Ascending aorta (tissue), 2 donors: ENCODE measurements around the gene MAPK8IP3. TPM values are rescaled to one million over a fixed set of nuclear protein-coding genes. Genes with fewer than 3 reads are reported as not detected.
A peak's percentile ranks its signal among the peaks of the same experiment; 100 is the strongest.

Source experiments
- DNase-seq, 2 donors: peaks; one replicate each; pipeline ENCODE4 v3.0.0-alpha.2; 2019; ENCODE audit warnings: low spot score in 2 of 2
- H3K27ac ChIP-seq, 2 donors: fragments of 200-600 bp; sonication (generic); one replicate each; pipeline ENCODE4 v1.5.1; 2016 to 2017; ENCODE audit warnings: mild to moderate bottlenecking in 1 of 2
- H3K27me3 ChIP-seq: fragments of 200-600 bp; sonication (generic); one replicate; pipeline ENCODE4 v1.5.1; 2017
- H3K36me3 ChIP-seq, 2 donors: fragments of 200-600 bp; sonication (generic); one replicate each; pipeline ENCODE4 v1.5.1; 2016
- H3K4me1 ChIP-seq, 2 donors: fragments of 200-600 bp; sonication (generic); one replicate each; pipeline ENCODE4 v1.5.1; 2016 to 2017; ENCODE audit warnings: mild to moderate bottlenecking in 1 of 2
- H3K4me3 ChIP-seq, 2 donors: fragments of 200-600 bp; sonication (generic); one replicate each; pipeline ENCODE4 v1.5.1; 2016 to 2017; ENCODE audit warnings: mild to moderate bottlenecking in 1 of 2
- H3K9me3 ChIP-seq, 2 donors: fragments of 200-600 bp; sonication (generic); one replicate each; pipeline ENCODE4 v1.5.1; 2016
- CTCF ChIP-seq, 3 experiments: fragments of 200-600 bp in 2 of 3; fragments of 450-650 bp in 1 of 3; sonication (generic) in 2 of 3; IDR thresholded peaks; one replicate each; pipeline ENCODE4 v1.5.1; 2016 to 2019; ENCODE audit warnings: antibody characterized with exemption in 3 of 3, mild to moderate bottlenecking in 1 of 3, moderate library complexity in 1 of 3
- intact Hi-C: fragments of 100-400 bp; cut with DNase I; formaldehyde crosslinking; loops from one replicate; pipeline ENCODE4 v1.15.1; 2023
- total RNA-seq: library from RNA; depleted of rRNA; stranded (reverse); fragments of >200 nt; gene quantifications from one replicate; pipeline ENCODE4 v1.1.0, GENCODE V29; 2016

MAPK8IP3 gene
- total RNA-seq, 1 donor from 2014 or later, result 57.4 TPM

GRCh38 chr16:1770328-1771187 is 64.6 kb downstream of the MAPK8IP3 start:
- intact Hi-C loops, result loop anchor here (5.0 kb wide), 1 partner anchor 93 kb away; the partner anchor contains the start of gene JPT2
- Histone ChIP-seq H3K4me1 (peaks cover 19 to 28% of the 10 kb centered on the region in 2 donors), H3K27me3 (no peaks in the 10 kb centered on the region), H3K27ac (peak overlapping the region; percentile 86 to 95), H3K4me3 (peak overlapping the region; percentile 98 to 99), H3K36me3 (peaks cover 26 to 44% of the 10 kb centered on the region in 2 donors), H3K9me3 (no peaks in the 10 kb centered on the region)
- peak in 1 of 2 donors; percentile 83 for DNase-seq
- TF ChIP-seq CTCF (IDR thresholded peaks at IDR 0.05), result no peak

- Histone ChIP-seq H3K27me3 (no peaks in the 10 kb centered on the region), H3K9me3 (no peaks in the 10 kb centered on the region), H3K4me1 (peaks cover 19 to 28% of the 10 kb centered on the region in 2 donors), H3K36me3 (peaks cover 26 to 44% of the 10 kb centered on the region in 2 donors), H3K4me3 (peak within 1 kb of the TSS; percentile 98 to 99), H3K27ac (peak within 1 kb of the TSS; percentile 95)
- intact Hi-C loops, result loop anchor here (5.0 kb wide), 1 partner anchor 94 kb away; the partner anchor contains the start of gene JPT2
- DNase-seq, result peak in 1 of 2 donors; percentile 86
- TF ChIP-seq CTCF (IDR thresholded peaks at IDR 0.05), result no peak
Observed at GRCh38 chr16:1771188-1771863, 65.3 kb downstream of the MAPK8IP3 start, which contains the start of gene NME3. Gene NME3 (minus strand): TSS chr16:1771543. CDS start chr16:1771534, 9 bp downstream.

GRCh38 chr16:1771864-1772361 is 65.9 kb downstream of the MAPK8IP3 start:
- H3K27me3 ChIP-seq, result no peaks in the 10 kb centered on the region
- H3K9me3 ChIP-seq, result no peaks in the 10 kb centered on the region
- intact Hi-C loops, result loop anchor here (2.0 to 5.0 kb wide), 2 partner anchors 55 to 95 kb away; partner anchors contain the start of genes FAHD1, HAGH and JPT2
- peak overlapping the region; percentile 98 to 99 for H3K4me3 ChIP-seq
- peak overlapping the region; percentile 86 to 95 for H3K27ac ChIP-seq
- no peak for DNase-seq
- H3K4me1 ChIP-seq, result peaks cover 19 to 28% of the 10 kb centered on the region in 2 donors
- TF ChIP-seq CTCF (IDR thresholded peaks at IDR 0.05), result no peak
- peaks cover 26 to 44% of the 10 kb centered on the region in 2 donors for H3K36me3 ChIP-seq

GRCh38 chr16:1772362-1772907 is 66.4 kb downstream of the MAPK8IP3 start, which contains the start of gene EME2:
Gene EME2 (plus strand): TSS chr16:1772810. CDS start chr16:1773228, 418 bp downstream.
- DNase-seq, result no peak
- Histone ChIP-seq H3K27me3 (no peaks in the 10 kb centered on the region), H3K27ac (peak within 1 kb of the TSS; percentile 95), H3K4me1 (peaks cover 19 to 28% of the 10 kb centered on the region in 2 donors), H3K4me3 (peak within 1 kb of the TSS; percentile 98 to 99), H3K36me3 (peaks cover 26 to 44% of the 10 kb centered on the region in 2 donors), H3K9me3 (no peaks in the 10 kb centered on the region)
- TF ChIP-seq CTCF (IDR thresholded peaks at IDR 0.05), result no peak
- intact Hi-C loops, result loop anchor here (2.0 to 5.0 kb wide), 2 partner anchors 54 to 95 kb away; partner anchors contain the start of genes FAHD1, HAGH and JPT2
